ENCODE results near the gene NUDT6.
"Not testable (repeated sequence)": the region's sequence is repeated elsewhere in the genome, so short reads cannot be mapped to it uniquely, and the experiment has no call there.

The NUDT6 gene

DNA sequence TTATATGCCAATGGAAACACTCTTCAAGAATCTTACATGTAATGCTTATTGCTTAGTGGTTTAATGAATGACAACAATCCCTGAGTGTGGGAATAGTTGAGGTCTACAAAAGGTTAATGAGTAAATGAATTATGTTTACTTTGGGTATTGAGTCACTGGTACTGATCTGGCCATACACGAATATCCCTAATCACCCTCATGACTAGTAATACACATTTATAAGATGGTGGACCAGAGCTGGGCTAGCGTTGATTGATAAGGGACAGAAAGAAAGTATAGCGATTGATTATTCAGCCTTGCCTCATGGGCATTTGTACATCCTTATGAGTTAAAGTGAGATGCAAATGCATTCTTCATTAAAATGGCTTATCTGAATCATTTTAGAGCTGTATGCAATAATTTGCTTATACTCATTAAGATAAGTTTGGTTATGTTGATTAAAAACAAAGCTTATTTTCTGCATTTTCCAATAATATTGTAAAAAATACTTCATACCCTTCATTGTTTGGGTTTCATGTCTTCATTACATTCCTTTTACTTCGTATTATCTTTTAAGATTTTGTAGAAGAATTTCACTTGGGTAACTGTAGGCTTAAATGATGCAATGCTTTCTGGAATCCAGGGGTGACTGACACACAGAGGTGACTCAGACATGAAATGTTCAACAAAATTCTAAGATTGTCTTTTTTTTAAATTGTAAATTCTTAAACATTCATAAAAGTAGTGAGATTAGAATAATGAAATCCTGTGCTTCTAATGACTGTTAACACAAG is 48.4 kb downstream of the NUDT6 start:
- Histone ChIP-seq H3K27ac (ENCODE audit: low read depth, low read length) (no peak overlapping the region), H3K9me2 (replicated peaks; ENCODE audit: insufficient read depth, low read length) (no peaks in the 10 kb centered on the region), H2AFZ (ENCODE audit: low read depth, low read length, severe bottlenecking) (no peak overlapping the region), H3K36me3 (ENCODE audit: low read length) (no peaks in the 10 kb centered on the region), H3F3A (ENCODE audit: insufficient read depth) (no peaks in the 10 kb centered on the region), H3K9me3 (ENCODE audit: insufficient read depth, low read length) (no peaks in the 10 kb centered on the region), H3K79me2 (ENCODE audit: insufficient read depth, low read length) (no peaks in the 10 kb centered on the region), H3K27me3 (ENCODE audit: low read length) (no peaks in the 10 kb centered on the region), H4K20me1 (ENCODE audit: low read depth, low read length) (no peaks in the 10 kb centered on the region), H3K9ac (ENCODE audit: low read length) (no peak overlapping the region), H3K4me2 (ENCODE audit: low read depth, low read length, poor library complexity, severe bottlenecking) (no peak overlapping the region), H3K4me3 (ENCODE audit: insufficient read depth, low read length, poor library complexity, severe bottlenecking) (no peak overlapping the region)
- no peak for TF ChIP-seq EZH2phosphoT487 (conservative IDR thresholded peaks at IDR 0.05; ENCODE audit: low read length)
- no peak for TF ChIP-seq CTCF (IDR thresholded peaks at IDR 0.05; ENCODE audit: insufficient read depth, low read length, poor library complexity, severe bottlenecking)

GRCh38 chr4:122873146-122873545 is 49.3 kb downstream of the NUDT6 start:
- Histone ChIP-seq H3K9me2 (replicated peaks; ENCODE audit: insufficient read depth, low read length) (no peaks in the 10 kb centered on the region), H4K20me1 (ENCODE audit: low read depth, low read length) (no peaks in the 10 kb centered on the region), H3K79me2 (ENCODE audit: insufficient read depth, low read length) (no peaks in the 10 kb centered on the region), H3K9me3 (ENCODE audit: insufficient read depth, low read length) (no peaks in the 10 kb centered on the region), H3F3A (ENCODE audit: insufficient read depth) (no peaks in the 10 kb centered on the region), H3K27ac (ENCODE audit: low read depth, low read length) (no peak overlapping the region), H3K9ac (ENCODE audit: low read length) (no peak overlapping the region), H3K4me2 (ENCODE audit: low read depth, low read length, poor library complexity, severe bottlenecking) (no peak overlapping the region), H3K27me3 (ENCODE audit: low read length) (no peaks in the 10 kb centered on the region), H3K4me3 (ENCODE audit: insufficient read depth, low read length, poor library complexity, severe bottlenecking) (no peak overlapping the region), H3K36me3 (ENCODE audit: low read length) (no peaks in the 10 kb centered on the region), H2AFZ (ENCODE audit: low read depth, low read length, severe bottlenecking) (no peak overlapping the region)
- no peak for TF ChIP-seq EZH2phosphoT487 (conservative IDR thresholded peaks at IDR 0.05; ENCODE audit: low read length)

GRCh38 chr4:122868235-122868634 is 54.2 kb downstream of the NUDT6 start:
- not testable (repeated sequence) for H3K9me2 ChIP-seq (replicated peaks; ENCODE audit: insufficient read depth, low read length); H3K27me3 ChIP-seq (ENCODE audit: low read length); H3K27ac ChIP-seq (ENCODE audit: low read depth, low read length); H3K9me3 ChIP-seq (ENCODE audit: insufficient read depth, low read length); H3K9ac ChIP-seq (ENCODE audit: low read length); H3F3A ChIP-seq (ENCODE audit: insufficient read depth); H3K4me3 ChIP-seq (ENCODE audit: insufficient read depth, low read length, poor library complexity, severe bottlenecking); H2AFZ ChIP-seq (ENCODE audit: low read depth, low read length, severe bottlenecking); H3K4me2 ChIP-seq (ENCODE audit: low read depth, low read length, poor library complexity, severe bottlenecking); H4K20me1 ChIP-seq (ENCODE audit: low read depth, low read length); H3K79me2 ChIP-seq (ENCODE audit: insufficient read depth, low read length); H3K36me3 ChIP-seq (ENCODE audit: low read length)

GRCh38 chr4:122865425-122865824 is 57.0 kb downstream of the NUDT6 start:
- no peaks in the 10 kb centered on the region for H3K79me2 ChIP-seq (ENCODE audit: insufficient read depth, low read length)
- no peaks in the 10 kb centered on the region for H3K9me3 ChIP-seq (ENCODE audit: insufficient read depth, low read length)
- H2AFZ ChIP-seq (ENCODE audit: low read depth, low read length, severe bottlenecking) = no peak overlapping the region
- TF ChIP-seq EZH2phosphoT487 (conservative IDR thresholded peaks at IDR 0.05; ENCODE audit: low read length) = no peak
- TF ChIP-seq CTCF (IDR thresholded peaks at IDR 0.05; ENCODE audit: insufficient read depth, low read length, poor library complexity, severe bottlenecking) = no peak
- no peaks in the 10 kb centered on the region for H3K9me2 ChIP-seq (replicated peaks; ENCODE audit: insufficient read depth, low read length)
- H3K27ac ChIP-seq (ENCODE audit: low read depth, low read length) = no peak overlapping the region
- no peak overlapping the region for H3K4me3 ChIP-seq (ENCODE audit: insufficient read depth, low read length, poor library complexity, severe bottlenecking)
- no peak overlapping the region for H3K4me2 ChIP-seq (ENCODE audit: low read depth, low read length, poor library complexity, severe bottlenecking)
- no peaks in the 10 kb centered on the region for H4K20me1 ChIP-seq (ENCODE audit: low read depth, low read length)
- no peak overlapping the region for H3K9ac ChIP-seq (ENCODE audit: low read length)
- H3K27me3 ChIP-seq (ENCODE audit: low read length) = no peaks in the 10 kb centered on the region
- no peaks in the 10 kb centered on the region for H3K36me3 ChIP-seq (ENCODE audit: low read length)
- H3F3A ChIP-seq (ENCODE audit: insufficient read depth) = no peaks in the 10 kb centered on the region
